Lower leg skin (tissue), 3 donors: ENCODE data around the gene CACNG3.

ENCODE experiments used
- POLR2A ChIP-seq, 2 donors: fragments of 450-650 bp; IDR thresholded peaks; one replicate each; pipeline ENCODE4 v1.6.1; 2016 to 2017; ENCODE audit warnings: antibody characterized with exemption in 2 of 2, mild to moderate bottlenecking in 1 of 2, moderate library complexity in 1 of 2
- TF ChIP-seq, protein P1 (sequence below), 3 donors: fragments of 450-650 bp; IDR thresholded peaks; one replicate each; pipeline ENCODE4 v1.5.1; 2016; ENCODE audit warnings: antibody characterized with exemption in 3 of 3, mild to moderate bottlenecking in 3 of 3, moderate library complexity in 2 of 3

DNA sequence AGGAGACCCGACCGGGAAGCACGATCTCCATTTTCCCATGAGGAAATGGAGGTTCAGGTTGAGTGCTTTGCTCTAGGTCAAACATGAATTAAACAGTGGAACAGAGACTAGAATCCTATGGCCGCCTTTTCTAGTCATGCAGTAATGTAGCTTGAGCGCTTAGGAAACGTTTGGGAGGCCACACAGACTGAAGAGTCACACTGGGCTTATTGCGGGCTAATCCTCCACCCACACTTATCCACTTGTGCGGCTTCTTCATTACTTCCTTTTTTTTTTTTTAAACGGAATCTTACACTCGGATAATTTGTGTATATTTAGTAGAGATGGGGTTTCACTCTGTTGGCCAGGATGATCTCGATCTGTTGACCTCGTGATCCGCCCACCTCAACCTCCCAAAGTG lies 26.0 kb downstream of the CACNG3 start:
- no peak for TF ChIP-seq POLR2A (IDR thresholded peaks at IDR 0.05)
- TF ChIP-seq, protein P1, sequence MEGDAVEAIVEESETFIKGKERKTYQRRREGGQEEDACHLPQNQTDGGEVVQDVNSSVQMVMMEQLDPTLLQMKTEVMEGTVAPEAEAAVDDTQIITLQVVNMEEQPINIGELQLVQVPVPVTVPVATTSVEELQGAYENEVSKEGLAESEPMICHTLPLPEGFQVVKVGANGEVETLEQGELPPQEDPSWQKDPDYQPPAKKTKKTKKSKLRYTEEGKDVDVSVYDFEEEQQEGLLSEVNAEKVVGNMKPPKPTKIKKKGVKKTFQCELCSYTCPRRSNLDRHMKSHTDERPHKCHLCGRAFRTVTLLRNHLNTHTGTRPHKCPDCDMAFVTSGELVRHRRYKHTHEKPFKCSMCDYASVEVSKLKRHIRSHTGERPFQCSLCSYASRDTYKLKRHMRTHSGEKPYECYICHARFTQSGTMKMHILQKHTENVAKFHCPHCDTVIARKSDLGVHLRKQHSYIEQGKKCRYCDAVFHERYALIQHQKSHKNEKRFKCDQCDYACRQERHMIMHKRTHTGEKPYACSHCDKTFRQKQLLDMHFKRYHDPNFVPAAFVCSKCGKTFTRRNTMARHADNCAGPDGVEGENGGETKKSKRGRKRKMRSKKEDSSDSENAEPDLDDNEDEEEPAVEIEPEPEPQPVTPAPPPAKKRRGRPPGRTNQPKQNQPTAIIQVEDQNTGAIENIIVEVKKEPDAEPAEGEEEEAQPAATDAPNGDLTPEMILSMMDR (IDR thresholded peaks at IDR 0.05) = no peak
